Aorta (tissue), 5 donors: ENCODE data around the gene SHANK1. TPM values are rescaled to one million over a fixed set of nuclear protein-coding genes. Genes with fewer than 3 reads are reported as not detected.

Source experiments
- ATAC-seq: fragments of 200-7000 bp; cut with Tn5 transposase; one replicate; pipeline ENCODE4 v1.9.1; 2022; ENCODE audit warnings: moderate library complexity; ENCODE audit not compliant: low FRiP score
- DNase-seq, 2 donors: peaks; one replicate each; pipeline ENCODE4 v3.0.0-alpha.2; 2020
- H3K27ac ChIP-seq, 2 donors: one replicate each; pipeline ENCODE4 v1.5.1; 2013; ENCODE audit warnings: low read length in 2 of 2, mild to moderate bottlenecking in 2 of 2, moderate library complexity in 2 of 2, control low read depth in 1 of 2, inconsistent platforms in 1 of 2, low read depth in 1 of 2
- H3K27me3 ChIP-seq, 2 donors: one replicate each; pipeline ENCODE4 v1.6.1; 2013; ENCODE audit warnings: control low read depth in 1 of 2, low read length in 1 of 2, mild to moderate bottlenecking in 1 of 2, moderate library complexity in 1 of 2; ENCODE audit not compliant: insufficient read depth in 2 of 2, control insufficient read depth in 1 of 2
- H3K36me3 ChIP-seq, 2 donors: one replicate each; pipeline ENCODE4 v1.6.1; 2013; ENCODE audit warnings: control low read depth in 1 of 2, low read length in 1 of 2, mild to moderate bottlenecking in 1 of 2; ENCODE audit not compliant: insufficient read depth in 2 of 2, control insufficient read depth in 1 of 2
- H3K4me1 ChIP-seq, 2 donors: one replicate each; pipeline ENCODE4 v1.6.1; 2013; ENCODE audit warnings: low read length in 2 of 2, control low read depth in 1 of 2, mild to moderate bottlenecking in 1 of 2, moderate library complexity in 1 of 2; ENCODE audit not compliant: insufficient read depth in 2 of 2, control insufficient read depth in 1 of 2
- H3K4me3 ChIP-seq, 2 donors: one replicate each; pipeline ENCODE4 v1.5.1; 2013; ENCODE audit warnings: low read length in 2 of 2, control low read depth in 1 of 2, mild to moderate bottlenecking in 1 of 2
- H3K9me3 ChIP-seq: one replicate; pipeline ENCODE4 v1.6.1; 2013; ENCODE audit warnings: mild to moderate bottlenecking, low read length; ENCODE audit not compliant: control insufficient read depth
- WGBS, 2 donors: extraction: QIAGEN DNeasy Blood & Tissue Kit; methylation state at CpG; one replicate each; pipeline ENCODE4 v1.1.7; 2013; 5-methylcytosine and 5-hydroxymethylcytosine counted together
- intact Hi-C, 2 donors: fragments of 100-400 bp; cut with DNase I; formaldehyde crosslinking; loops; one replicate each; pipeline versions ENCODE4 v1.14.2 to v1.15.0; 2022
- polyA plus RNA-seq, 2 donors: library from polyadenylated mRNA; stranded (reverse); fragments of 200-250 nt; gene quantifications; one replicate each; pipeline ENCODE4 v1.2.3, GENCODE V29; 2013
- total RNA-seq, 2 donors: library from RNA; stranded (reverse); fragmentation: NEBNext Ultra II Directional; extraction: Animal tissue kit (Norgen Biotek cat#: 25700); gene quantifications; one replicate each; pipeline ENCODE4 v1.2.1, GENCODE V29; 2021
- donor health status: healthy with polysubstance abuse.
- donor health status: Bipolar disorder and iron deficiency.
- donor health status: DM: no; HTN: no; CAD: no.
- donor health status: DM: no; HTN: no; CAD: no.
- donor health status: DM: yes; HTN: yes; CAD: no.

Gene SHANK1
- total and polyA plus RNA-seq, 4 donors = 0.38 to 1.8 (median 0.94) TPM

- Histone ChIP-seq H3K27ac (no peak overlapping the region), H3K27me3 (no peaks in the 10 kb centered on the region), H3K4me1 (no peaks in the 10 kb centered on the region), H3K4me3 (no peak overlapping the region), H3K9me3 (no peaks in the 10 kb centered on the region), H3K36me3 (no peaks in the 10 kb centered on the region)
- ATAC-seq (no peak), DNase-seq (no peak)
- 90 to 94% methylated on average over 13 of the region's 13 CpGs for WGBS, 2 donors
- intact Hi-C loops = no loop called here
Measured at GRCh38 chr19:50701367-50701985, 18.1 kb downstream of the SHANK1 start.

DNA sequence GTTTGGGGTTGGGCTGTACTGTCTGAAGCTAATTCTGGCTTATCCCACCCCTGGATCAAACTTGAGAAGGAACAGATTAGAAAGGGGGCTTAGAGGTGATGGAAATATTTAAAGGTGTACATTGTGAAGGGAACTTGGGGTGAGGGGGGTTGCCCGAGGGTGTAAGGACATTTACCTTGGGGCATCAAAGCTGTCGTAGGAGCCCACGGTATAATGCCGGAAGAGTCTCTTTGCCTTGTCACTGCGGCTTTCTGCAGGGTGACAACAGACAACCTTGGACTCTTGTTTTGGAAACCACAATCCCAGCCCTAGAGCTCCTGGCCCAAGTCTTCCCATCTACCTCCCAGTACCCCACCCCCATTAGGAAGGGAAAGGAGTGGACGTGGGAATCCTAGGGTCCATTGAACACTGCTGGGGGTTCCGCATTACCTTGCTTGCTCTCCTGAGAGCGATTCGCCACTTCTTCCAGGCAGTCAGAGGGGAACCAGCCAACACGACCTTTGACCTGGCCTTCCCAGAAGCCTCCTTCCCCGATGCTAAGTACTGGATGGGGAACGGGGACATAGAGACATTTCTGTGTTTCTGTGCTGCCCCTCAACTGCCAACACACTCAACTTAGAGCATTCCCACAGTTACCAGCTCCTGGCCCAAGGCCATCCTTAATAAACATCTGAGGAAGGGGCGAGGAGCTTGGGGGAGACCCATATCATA, 22.0 kb downstream of the SHANK1 start:
- intact Hi-C loops = no loop called here
- H3K9me3 ChIP-seq = no peaks in the 10 kb centered on the region
- 68 to 70% methylated on average over 13 of the region's 13 CpGs for WGBS, 2 donors
- H3K36me3 ChIP-seq = no peaks in the 10 kb centered on the region
- H3K4me1 ChIP-seq = no peaks in the 10 kb centered on the region
- H3K4me3 ChIP-seq = no peak overlapping the region
- ATAC-seq = no peak
- no peaks in the 10 kb centered on the region for H3K27me3 ChIP-seq
- no peak for DNase-seq
- no peak overlapping the region for H3K27ac ChIP-seq

DNA sequence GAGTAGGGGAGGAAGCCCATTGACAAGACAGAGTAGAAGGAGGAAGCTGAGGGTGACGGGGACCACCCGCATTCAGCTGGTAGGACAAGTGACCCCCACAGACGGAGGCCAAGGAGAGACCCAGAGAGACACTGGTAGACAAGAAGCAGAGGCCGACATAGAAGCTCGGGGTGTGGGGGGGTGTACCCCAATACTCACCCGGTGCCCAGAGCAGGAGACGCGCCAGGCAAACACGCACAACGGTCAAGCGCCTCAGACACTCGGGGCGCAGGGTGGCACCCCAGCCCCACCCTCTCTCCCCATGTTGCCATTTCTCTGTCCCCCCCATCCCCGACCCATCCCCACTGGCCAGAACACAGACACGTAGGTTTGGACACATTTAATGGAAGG, 23.5 kb downstream of the SHANK1 start:
- DNase-seq = no peak
- intact Hi-C loops = no loop called here
- H3K36me3 ChIP-seq = no peaks in the 10 kb centered on the region
- H3K9me3 ChIP-seq = no peaks in the 10 kb centered on the region
- H3K27ac ChIP-seq = no peak overlapping the region
- H3K27me3 ChIP-seq = no peaks in the 10 kb centered on the region
- WGBS, 2 donors = 53 to 62% methylated on average over 15 of the region's 15 CpGs
- H3K4me3 ChIP-seq = no peak overlapping the region
- H3K4me1 ChIP-seq = no peaks in the 10 kb centered on the region
- ATAC-seq = no peak

DNA sequence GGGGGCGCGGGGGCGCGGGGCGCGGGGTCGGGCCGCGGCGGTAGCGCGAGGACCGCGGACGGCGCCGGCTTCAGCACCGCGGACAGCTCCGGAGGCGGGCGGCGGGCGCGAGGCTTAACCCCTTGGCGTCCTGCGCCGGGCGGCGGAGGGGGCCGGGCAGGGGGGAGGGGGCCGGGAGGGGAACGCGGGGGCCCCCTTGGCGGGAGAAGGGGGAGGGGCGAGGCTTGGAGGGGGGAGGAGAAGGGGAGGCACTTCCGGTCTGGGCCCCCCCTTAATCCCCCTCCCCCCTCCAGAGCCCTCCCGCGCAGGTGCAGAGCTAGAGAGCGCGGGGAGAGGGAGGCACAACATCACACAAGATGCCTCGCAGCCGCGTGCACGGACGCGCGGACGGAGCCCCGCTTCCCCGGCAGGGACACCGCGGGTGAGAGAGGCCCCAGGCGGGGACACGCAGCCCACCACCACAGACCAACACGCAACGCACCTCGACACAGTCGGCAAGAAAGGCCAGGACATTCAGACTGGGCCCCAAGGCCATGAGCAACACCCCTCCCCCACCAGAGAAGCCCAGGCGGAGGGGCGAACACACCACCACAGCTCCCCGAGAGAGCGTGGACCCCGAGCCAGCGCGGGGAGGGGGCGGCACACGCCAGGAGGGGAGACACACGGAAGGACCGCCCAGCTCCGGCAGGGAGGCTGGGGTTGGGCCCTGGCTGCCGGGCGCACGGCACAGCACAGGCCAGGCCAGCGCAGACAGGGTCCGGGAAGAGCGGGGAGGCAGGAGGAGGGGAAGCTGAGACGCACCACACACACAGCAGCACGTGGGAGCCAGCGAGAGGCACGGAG, 24.1 kb downstream of the SHANK1 start:
- Histone ChIP-seq H3K4me1 (no peaks in the 10 kb centered on the region), H3K4me3 (no peak overlapping the region), H3K9me3 (no peaks in the 10 kb centered on the region), H3K27ac (no peak overlapping the region), H3K27me3 (no peaks in the 10 kb centered on the region), H3K36me3 (no peaks in the 10 kb centered on the region)
- DNase-seq = no peak
- 2% methylated on average over 39 to 81 of the region's 81 CpGs for WGBS, 2 donors
- intact Hi-C loops = no loop called here
- ATAC-seq = no peak

- WGBS, 2 donors = 0 to 3% methylated on average over 13 to 51 of the region's 51 CpGs
- no peak for DNase-seq
- Histone ChIP-seq H3K9me3 (no peaks in the 10 kb centered on the region), H3K27ac (no peak overlapping the region), H3K36me3 (no peaks in the 10 kb centered on the region), H3K27me3 (no peaks in the 10 kb centered on the region), H3K4me3 (no peak overlapping the region), H3K4me1 (no peaks in the 10 kb centered on the region)
- intact Hi-C loops = no loop called here
- no peak for ATAC-seq
Measured at GRCh38 chr19:50694815-50695145, 24.8 kb downstream of the SHANK1 start.

- no peak overlapping the region for H3K27ac ChIP-seq
- 4 to 6% methylated on average over 19 to 23 of the region's 23 CpGs for WGBS, 2 donors
- ATAC-seq (no peak), DNase-seq (no peak)
- no peaks in the 10 kb centered on the region for H3K9me3 ChIP-seq
- intact Hi-C loops = no loop called here
- H3K27me3 ChIP-seq = no peaks in the 10 kb centered on the region
- H3K4me3 ChIP-seq = no peak overlapping the region
- H3K4me1 ChIP-seq = no peaks in the 10 kb centered on the region
- no peaks in the 10 kb centered on the region for H3K36me3 ChIP-seq
Measured at GRCh38 chr19:50693064-50693975, 26.3 kb downstream of the SHANK1 start.

DNA sequence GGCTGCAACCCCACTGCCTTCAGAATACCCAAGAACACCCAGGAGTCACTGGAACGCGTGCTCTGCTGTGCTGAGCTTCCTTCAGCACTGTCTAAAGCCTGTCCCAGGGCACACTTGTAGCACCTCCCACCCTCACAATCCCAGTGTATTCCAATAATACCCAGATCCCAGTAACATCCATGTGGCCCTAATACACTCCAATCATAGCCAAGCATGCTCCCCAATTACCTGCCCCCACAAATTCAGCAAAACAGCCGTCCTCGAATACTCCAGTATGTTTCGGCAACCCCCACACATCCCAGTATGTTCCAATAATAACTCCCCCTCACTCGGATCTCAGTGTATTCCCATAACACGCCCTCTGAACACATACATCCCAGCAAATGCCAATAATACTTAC, 29.2 kb downstream of the SHANK1 start:
- Histone ChIP-seq H3K4me1 (no peaks in the 10 kb centered on the region), H3K4me3 (no peak overlapping the region), H3K27me3 (no peaks in the 10 kb centered on the region), H3K27ac (no peak overlapping the region), H3K36me3 (no peaks in the 10 kb centered on the region), H3K9me3 (no peaks in the 10 kb centered on the region)
- no peak for ATAC-seq
- no peak for DNase-seq
- intact Hi-C loops = no loop called here
- 73 to 80% methylated on average over 7 of the region's 7 CpGs for WGBS, 2 donors

- H3K4me1 ChIP-seq = no peaks in the 10 kb centered on the region
- H3K27ac ChIP-seq = no peak overlapping the region
- no peaks in the 10 kb centered on the region for H3K36me3 ChIP-seq
- DNase-seq (no peak), ATAC-seq (no peak)
- no peaks in the 10 kb centered on the region for H3K27me3 ChIP-seq
- no peaks in the 10 kb centered on the region for H3K9me3 ChIP-seq
- no peak overlapping the region for H3K4me3 ChIP-seq
- whole genome bisulfite sequencing, 2 donors = 62 to 80% methylated on average over 10 to 19 of the region's 19 CpGs
- intact Hi-C loops = no loop called here
Measured at GRCh38 chr19:50688766-50689165, 30.8 kb downstream of the SHANK1 start.
